H9 (cell line): Measurements from ENCODE around the gene TXLNG. TPM values are rescaled to one million over a fixed set of nuclear protein-coding genes. Genes with fewer than 3 reads are reported as not detected.

Experiments used
- DNase-seq: peaks from one replicate; pipeline ENCODE4 v3.0.0-alpha.2; 2017
- H2AFZ ChIP-seq: one replicate; pipeline ENCODE4 v1.6.1; 2013; ENCODE audit warnings: mild to moderate bottlenecking, low read length, control low read depth, moderate library complexity
- H2AK5ac ChIP-seq: 2 replicates; pipeline ENCODE4 v1.6.1; 2013; ENCODE audit warnings: low read length, control low read depth, mixed read lengths; ENCODE audit not compliant: insufficient read length
- H2BK120ac ChIP-seq: one replicate; pipeline ENCODE4 v1.6.1; 2013; ENCODE audit warnings: low read depth, mild to moderate bottlenecking, low read length, control low read depth, inconsistent platforms; ENCODE audit not compliant: poor library complexity, severe bottlenecking
- H2BK12ac ChIP-seq: 2 replicates; pipeline ENCODE4 v1.6.1; 2013; ENCODE audit warnings: low read length, control low read depth, mixed read lengths, low read depth; ENCODE audit not compliant: insufficient read length
- H2BK15ac ChIP-seq: 2 replicates; pipeline ENCODE4 v1.6.1; 2013; ENCODE audit warnings: low read depth, low read length, control low read depth
- H2BK20ac ChIP-seq: one replicate; pipeline ENCODE4 v1.6.1; 2013; ENCODE audit warnings: low read depth, mild to moderate bottlenecking, low read length, control low read depth, inconsistent platforms; ENCODE audit not compliant: poor library complexity, severe bottlenecking
- H2BK5ac ChIP-seq: 2 replicates; pipeline ENCODE4 v1.6.1; 2013; ENCODE audit warnings: low read length, control low read depth, mixed read lengths; ENCODE audit not compliant: insufficient read length
- H3K14ac ChIP-seq: 2 replicates; pipeline ENCODE4 v1.6.1; 2013; ENCODE audit warnings: low read length, control low read depth; ENCODE audit not compliant: insufficient read depth
- H3K18ac ChIP-seq: 2 replicates; pipeline ENCODE4 v1.6.1; 2013; ENCODE audit warnings: low read depth, mild to moderate bottlenecking, mixed read lengths, low read length, control low read depth; ENCODE audit not compliant: insufficient read length
- H3K23ac ChIP-seq: 2 replicates; pipeline ENCODE4 v1.6.1; 2013; ENCODE audit warnings: low read length, control low read depth, mixed read lengths, low read depth; ENCODE audit not compliant: insufficient read length
- H3K23me2 ChIP-seq: 2 replicates; pipeline ENCODE4 v1.6.1; 2013; ENCODE audit warnings: low read depth, mild to moderate bottlenecking, mixed read lengths, low read length, control low read depth; ENCODE audit not compliant: insufficient read length, poor library complexity, severe bottlenecking
- H3K27ac ChIP-seq: 2 replicates; pipeline ENCODE4 v1.5.1; 2013; ENCODE audit warnings: low read length, control low read depth, mixed read lengths, low read depth; ENCODE audit not compliant: insufficient read length
- H3K27me3 ChIP-seq: 2 replicates; pipeline ENCODE4 v1.6.1; 2013; ENCODE audit warnings: low read length, control low read depth, inconsistent platforms; ENCODE audit not compliant: insufficient read depth
- H3K4ac ChIP-seq: 2 replicates; pipeline ENCODE4 v1.6.1; 2013; ENCODE audit warnings: low read depth, mild to moderate bottlenecking, control low read depth, inconsistent platforms, low read length, moderate library complexity
- H3K4me1 ChIP-seq: 2 replicates; pipeline ENCODE4 v1.6.1; 2013; ENCODE audit warnings: low read length, control low read depth, inconsistent platforms; ENCODE audit not compliant: insufficient read depth
- H3K4me2 ChIP-seq: 2 replicates; pipeline ENCODE4 v1.6.1; 2013; ENCODE audit warnings: low read length, control low read depth, mixed read lengths; ENCODE audit not compliant: insufficient read length, insufficient read depth
- H3K56ac ChIP-seq: 2 replicates; pipeline ENCODE4 v1.6.1; 2013; ENCODE audit warnings: low read depth, mild to moderate bottlenecking, mixed read lengths, low read length, control low read depth; ENCODE audit not compliant: insufficient read length
- H3K79me1 ChIP-seq: 2 replicates; pipeline ENCODE4 v1.6.1; 2013; ENCODE audit warnings: low read depth, mild to moderate bottlenecking, moderate library complexity, low read length, control low read depth, inconsistent platforms; ENCODE audit not compliant: insufficient read depth, poor library complexity, severe bottlenecking
- H3K79me2 ChIP-seq: 2 replicates; pipeline ENCODE4 v1.6.1; 2013; ENCODE audit warnings: low read length, control low read depth, inconsistent platforms; ENCODE audit not compliant: insufficient read depth
- H3K9ac ChIP-seq: 2 replicates; pipeline ENCODE4 v1.6.1; 2013; ENCODE audit warnings: low read length, control low read depth, mixed read lengths; ENCODE audit not compliant: insufficient read length; ENCODE audit errors: extremely low read depth
- H3K9me3 ChIP-seq: one replicate; pipeline ENCODE4 v1.6.1; 2013; ENCODE audit warnings: low read depth, low read length, inconsistent platforms; ENCODE audit not compliant: control insufficient read depth
- H3T11ph ChIP-seq: one replicate; pipeline ENCODE4 v1.6.1; 2013; ENCODE audit warnings: mild to moderate bottlenecking, low read length, control low read depth, inconsistent platforms
- H4K20me1 ChIP-seq: one replicate; pipeline ENCODE4 v1.6.1; 2013; ENCODE audit not compliant: control insufficient read depth, insufficient read length, insufficient read depth
- H4K5ac ChIP-seq: 2 replicates; pipeline ENCODE4 v1.6.1; 2013; ENCODE audit warnings: low read depth, mild to moderate bottlenecking, mixed read lengths, low read length, control low read depth; ENCODE audit not compliant: insufficient read length
- H4K8ac ChIP-seq: replicated peaks from 2 replicates; pipeline ENCODE4 v1.6.1; 2013; ENCODE audit warnings: low read length, control low read depth, mixed read lengths, low read depth; ENCODE audit not compliant: insufficient read length
- H4K91ac ChIP-seq: 2 replicates; pipeline ENCODE4 v1.6.1; 2013; ENCODE audit warnings: low read depth, mild to moderate bottlenecking, moderate library complexity, mixed read lengths, low read length, control low read depth; ENCODE audit not compliant: insufficient read length
- H3K27ac Mint-ChIP-seq, 3 experiments: 2 replicates in 2 of 3; 3 replicates in 1 of 3; pipeline ENCODE4 v1.8.0; 2020 to 2021; ENCODE audit warnings: mixed read lengths in 3 of 3, mild to moderate bottlenecking in 1 of 3, moderate library complexity in 1 of 3
- H3K27me3 Mint-ChIP-seq: 2 replicates; pipeline ENCODE4 v1.8.0; 2021; ENCODE audit warnings: low read depth, mild to moderate bottlenecking, moderate library complexity, mixed read lengths
- H3K36me3 Mint-ChIP-seq, 3 experiments: 2 replicates in 2 of 3; 3 replicates in 1 of 3; pipeline ENCODE4 v1.8.0; 2020 to 2021; ENCODE audit warnings: low read depth in 3 of 3, mixed read lengths in 3 of 3; ENCODE audit not compliant: insufficient read depth in 1 of 3
- H3K4me1 Mint-ChIP-seq, 2 experiments: 2 replicates each; pipeline ENCODE4 v1.8.0; 2020; ENCODE audit warnings: mixed read lengths in 2 of 2
- H3K4me3 Mint-ChIP-seq, 2 experiments: 2 replicates in 1 of 2; 3 replicates in 1 of 2; pipeline ENCODE4 v1.8.0; 2020 to 2021; ENCODE audit warnings: mild to moderate bottlenecking in 2 of 2, mixed read lengths in 2 of 2, moderate library complexity in 1 of 2
- H3K9me3 Mint-ChIP-seq, 2 experiments: 2 replicates in 1 of 2; 3 replicates in 1 of 2; pipeline ENCODE4 v1.8.0; 2020; ENCODE audit warnings: mild to moderate bottlenecking in 2 of 2, mixed read lengths in 2 of 2, moderate library complexity in 1 of 2
- WGBS: extraction: QIAGEN DNeasy Blood & Tissue Kit; methylation state at CpG from one replicate; pipeline ENCODE4 v1.1.7; 2013; ENCODE audit warnings: missing lambda C conversion rate, low lambda C conversion rate, mixed read lengths; ENCODE audit not compliant: insufficient read length; ENCODE audit errors: extremely low coverage; 5-methylcytosine and 5-hydroxymethylcytosine counted together
- total RNA-seq: library from RNA; stranded (reverse); gene quantifications from 2 replicates; pipeline ENCODE4 v1.2.1, GENCODE V29; 2021
- TF ChIP-seq, protein P1 (sequence below): fragments of 200-600 bp; sonication (generic); conservative IDR thresholded peaks from 3 replicates; pipeline ENCODE4 v1.8.0; 2021; ENCODE audit warnings: antibody characterized with exemption, mild to moderate bottlenecking

The TXLNG gene
- total RNA-seq, 1 experiment from 2014 or later, result 90.7 TPM

DNA sequence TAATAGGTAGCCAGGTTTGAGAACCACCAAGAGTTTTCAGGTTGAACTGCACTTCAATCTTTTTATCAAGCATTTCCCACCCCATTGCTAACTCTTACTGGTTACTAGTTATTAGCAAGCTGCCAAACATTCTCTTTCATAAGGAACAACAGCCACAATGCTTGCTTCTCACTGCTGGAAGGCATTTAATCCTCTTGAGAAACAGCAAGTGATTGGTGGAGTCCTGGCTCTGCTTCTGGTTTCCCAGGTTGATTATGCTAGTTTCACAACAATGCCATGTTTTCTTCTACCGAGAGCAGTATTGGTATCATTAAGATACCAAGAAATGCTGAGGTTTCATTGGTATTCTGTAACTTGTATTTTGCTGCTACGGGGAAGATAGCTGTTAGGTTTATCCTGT is 32.2 kb upstream of the TXLNG start:
- Mint-ChIP-seq H3K4me3 (no peak overlapping the region), H3K27ac (peak overlapping the region in 1 of 3 experiments; percentile 92; a peak in 2 of 7 replicates), H3K9me3 (no peaks in the 10 kb centered on the region), H3K4me1 (peaks cover 6 to 21% of the 10 kb centered on the region in 2 experiments), H3K27me3 (no peaks in the 10 kb centered on the region), H3K36me3 (peaks cover 43 to 83% (median 78%) of the 10 kb centered on the region in 3 experiments; a peak in 6 of 7 replicates)
- no peak overlapping the region for H3K14ac ChIP-seq
- H2AK5ac ChIP-seq, result no peak overlapping the region
- DNase-seq, result no peak
- H4K91ac ChIP-seq, result no peak overlapping the region
- no peak overlapping the region for H2BK5ac ChIP-seq
- no peak overlapping the region for H3K23ac ChIP-seq
- H2BK15ac ChIP-seq, result no peak overlapping the region
- H3K27ac ChIP-seq, result no peak overlapping the region
- H2BK12ac ChIP-seq, result no peak overlapping the region
- TF ChIP-seq, protein P1, sequence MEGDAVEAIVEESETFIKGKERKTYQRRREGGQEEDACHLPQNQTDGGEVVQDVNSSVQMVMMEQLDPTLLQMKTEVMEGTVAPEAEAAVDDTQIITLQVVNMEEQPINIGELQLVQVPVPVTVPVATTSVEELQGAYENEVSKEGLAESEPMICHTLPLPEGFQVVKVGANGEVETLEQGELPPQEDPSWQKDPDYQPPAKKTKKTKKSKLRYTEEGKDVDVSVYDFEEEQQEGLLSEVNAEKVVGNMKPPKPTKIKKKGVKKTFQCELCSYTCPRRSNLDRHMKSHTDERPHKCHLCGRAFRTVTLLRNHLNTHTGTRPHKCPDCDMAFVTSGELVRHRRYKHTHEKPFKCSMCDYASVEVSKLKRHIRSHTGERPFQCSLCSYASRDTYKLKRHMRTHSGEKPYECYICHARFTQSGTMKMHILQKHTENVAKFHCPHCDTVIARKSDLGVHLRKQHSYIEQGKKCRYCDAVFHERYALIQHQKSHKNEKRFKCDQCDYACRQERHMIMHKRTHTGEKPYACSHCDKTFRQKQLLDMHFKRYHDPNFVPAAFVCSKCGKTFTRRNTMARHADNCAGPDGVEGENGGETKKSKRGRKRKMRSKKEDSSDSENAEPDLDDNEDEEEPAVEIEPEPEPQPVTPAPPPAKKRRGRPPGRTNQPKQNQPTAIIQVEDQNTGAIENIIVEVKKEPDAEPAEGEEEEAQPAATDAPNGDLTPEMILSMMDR, result no peak
- no peak overlapping the region for H2BK120ac ChIP-seq
- no peak overlapping the region for H3K4ac ChIP-seq
- no peaks in the 10 kb centered on the region for H4K20me1 ChIP-seq
- H3K79me1 ChIP-seq, result no peaks in the 10 kb centered on the region
- H3K9ac ChIP-seq, result no peak overlapping the region
- H3K9me3 ChIP-seq, result no peaks in the 10 kb centered on the region
- no peaks in the 10 kb centered on the region for H3K4me1 ChIP-seq
- H3T11ph ChIP-seq, result no peak overlapping the region
- no peak overlapping the region for H4K8ac ChIP-seq
- no peak overlapping the region for H3K4me2 ChIP-seq
- H3K27me3 ChIP-seq, result no peaks in the 10 kb centered on the region
- WGBS, result no CpG with 5 or more reads among the region's 2 CpGs
- no peak overlapping the region for H2BK20ac ChIP-seq
- no peak overlapping the region for H3K56ac ChIP-seq
- H2AFZ ChIP-seq, result no peak overlapping the region
- no peak overlapping the region for H4K5ac ChIP-seq
- no peak overlapping the region for H3K18ac ChIP-seq
- no peaks in the 10 kb centered on the region for H3K23me2 ChIP-seq
- no peaks in the 10 kb centered on the region for H3K79me2 ChIP-seq
